SIG-M5 treated with dmso at 0.1 percent for 504 hours (cell line): ENCODE data around the gene GRAMD1B.
A peak's percentile ranks its signal among the peaks of the same experiment; 100 is the strongest.

ENCODE experiments used
- DNase-seq: peaks from one replicate; lab custom pipeline; 2025; ENCODE audit not compliant: unreplicated experiment; lab: John Stamatoyannopoulos, UW

GRAMD1B gene

GRCh38 chr11:123409456-123410217, 20.4 kb upstream of the GRAMD1B start:
- DNase-seq = no peak

GRCh38 chr11:123410218-123410549, 19.9 kb upstream of the GRAMD1B start:
- DNase-seq = peak; percentile 30

GRCh38 chr11:123413636-123414035, 16.4 kb upstream of the GRAMD1B start:
- peak; percentile 34 for DNase-seq

GRCh38 chr11:123416566-123416965, 13.5 kb upstream of the GRAMD1B start:
- no peak for DNase-seq

- no peak for DNase-seq
These were observed 11.5 kb upstream of the GRAMD1B start for GRCh38 chr11:123418351-123419114.

- no peak for DNase-seq
These were observed 10.2 kb upstream of the GRAMD1B start for GRCh38 chr11:123419731-123420452.

- DNase-seq = peak; percentile 49
These were observed 8.5 kb upstream of the GRAMD1B start for GRCh38 chr11:123421589-123421988.

- no peak for DNase-seq
These were observed 4.7 kb upstream of the GRAMD1B start for GRCh38 chr11:123425367-123425766.

GRCh38 chr11:123426789-123427188, 3.3 kb upstream of the GRAMD1B start:
- no peak for DNase-seq

GRCh38 chr11:123427405-123427804, 2.7 kb upstream of the GRAMD1B start:
- no peak for DNase-seq

- no peak for DNase-seq
These were observed 1.9 kb upstream of the GRAMD1B start for GRCh38 chr11:123428116-123428715.

- DNase-seq = no peak
These were observed 733 bp upstream of the GRAMD1B start for GRCh38 chr11:123429336-123429735.

GRCh38 chr11:123430721-123431497, 840 bp downstream of the GRAMD1B start:
- DNase-seq = peak; percentile 63

- DNase-seq = peak; percentile 39
These were observed 1.6 kb downstream of the GRAMD1B start for GRCh38 chr11:123431619-123432018.

GRCh38 chr11:123434262-123434661, 4.2 kb downstream of the GRAMD1B start:
- DNase-seq = peak; percentile 23

- peak; percentile 35 for DNase-seq
These were observed 4.8 kb downstream of the GRAMD1B start for GRCh38 chr11:123434911-123435310.

- DNase-seq = no peak
These were observed 7.3 kb downstream of the GRAMD1B start for GRCh38 chr11:123437236-123437979.

- no peak for DNase-seq
These were observed 8.1 kb downstream of the GRAMD1B start for GRCh38 chr11:123438131-123438627.

- DNase-seq = no peak
These were observed 9.5 kb downstream of the GRAMD1B start for GRCh38 chr11:123439616-123440015.

GRCh38 chr11:123441161-123441560, 11.1 kb downstream of the GRAMD1B start:
- DNase-seq = no peak
